Measurements from ENCODE around the gene TTC31. TPM values are rescaled to one million over a fixed set of nuclear protein-coding genes. Genes with fewer than 3 reads are reported as not detected.

TTC31 gene
- polyA plus RNA-seq, 12 donors, result 15.3 to 36.6 (median 19.2) TPM; not detected in 1

DNA sequence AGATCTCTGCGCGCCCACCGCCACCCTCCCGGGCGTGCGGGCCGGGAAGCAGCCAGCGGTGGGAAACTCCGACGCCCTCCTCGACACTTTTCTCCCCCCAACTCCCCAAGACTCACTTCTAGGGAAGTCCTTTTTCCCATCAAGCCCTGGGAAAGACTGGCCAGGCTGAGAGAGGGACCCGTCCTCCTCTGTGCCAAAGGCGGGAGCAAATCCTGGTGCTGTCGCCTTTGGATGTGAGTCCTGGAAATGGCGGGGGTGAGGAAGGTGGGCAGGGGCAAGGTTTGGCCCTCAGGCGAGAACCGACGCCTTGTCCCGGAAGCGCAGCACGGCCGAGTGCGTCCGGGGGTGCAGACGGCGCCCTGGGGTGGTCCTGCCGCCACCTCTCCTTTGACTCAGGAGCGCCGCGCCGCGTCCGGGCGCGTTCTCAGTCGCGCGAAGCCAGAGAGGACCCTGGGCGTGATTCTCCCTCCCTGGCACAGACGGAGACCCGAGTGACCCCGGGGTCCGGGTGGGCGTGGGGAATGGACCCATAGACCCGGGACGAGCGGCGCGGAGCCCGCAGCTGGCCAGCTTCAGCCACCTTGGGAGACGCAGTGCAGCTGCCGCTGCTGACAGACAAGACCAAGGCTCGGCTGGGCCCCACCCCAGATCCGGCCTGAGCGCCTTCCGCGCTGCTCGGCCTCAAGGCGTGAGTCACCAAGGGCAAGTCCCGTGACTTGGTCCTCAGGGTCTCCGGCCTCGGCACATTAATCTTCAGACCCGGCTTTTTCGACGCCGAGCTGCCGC, 20.0 kb downstream of the TTC31 start:
- peak; percentile 67 for DNase-seq

DNA sequence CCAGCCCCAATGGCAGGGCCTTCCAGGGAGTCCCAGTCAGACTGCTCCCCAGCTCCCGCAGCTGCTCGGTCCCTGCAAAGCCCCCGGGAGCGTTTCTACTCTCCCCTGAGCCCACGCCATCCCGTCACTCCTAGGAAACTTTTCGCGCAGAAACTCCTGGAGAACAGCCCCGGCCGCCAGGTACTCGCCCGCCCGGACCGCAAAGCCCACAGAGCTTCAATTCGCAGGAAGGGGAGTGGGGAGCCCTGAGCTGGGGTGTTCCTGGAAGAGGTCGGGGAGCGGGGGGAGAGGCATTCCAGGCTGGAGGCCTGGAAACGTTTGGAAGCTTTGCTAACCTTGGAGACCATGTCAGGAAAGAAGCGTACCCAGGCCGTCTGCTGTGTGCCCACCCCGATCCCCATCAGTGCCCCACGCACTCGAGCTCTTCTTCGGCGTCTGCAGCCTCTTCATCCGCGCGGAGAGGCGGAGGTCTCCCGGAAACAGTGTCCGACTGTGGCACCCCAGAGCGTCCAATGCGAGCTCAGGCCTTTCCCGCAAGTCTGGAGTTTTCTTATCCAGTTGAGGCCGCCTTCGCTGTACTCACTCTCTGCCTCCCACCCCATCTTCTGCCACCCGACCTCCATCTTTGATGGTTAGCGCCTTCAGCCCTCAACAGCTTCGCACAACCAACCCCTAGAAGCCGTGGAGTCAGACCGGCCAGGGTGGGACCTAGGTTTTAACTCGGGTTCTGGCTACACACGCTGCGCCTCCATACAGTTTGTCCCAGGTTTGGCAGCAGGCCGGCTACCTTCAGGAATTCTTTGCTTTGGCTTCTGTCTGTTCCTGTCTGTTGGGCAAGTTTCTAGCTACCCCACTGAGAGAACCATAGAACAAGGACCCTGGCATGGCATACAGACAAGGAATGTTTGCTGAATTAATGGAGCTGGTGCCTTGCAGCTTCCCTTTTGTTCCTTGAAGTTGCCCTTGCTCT, 20.9 kb downstream of the TTC31 start:
- no peak for DNase-seq

DNA sequence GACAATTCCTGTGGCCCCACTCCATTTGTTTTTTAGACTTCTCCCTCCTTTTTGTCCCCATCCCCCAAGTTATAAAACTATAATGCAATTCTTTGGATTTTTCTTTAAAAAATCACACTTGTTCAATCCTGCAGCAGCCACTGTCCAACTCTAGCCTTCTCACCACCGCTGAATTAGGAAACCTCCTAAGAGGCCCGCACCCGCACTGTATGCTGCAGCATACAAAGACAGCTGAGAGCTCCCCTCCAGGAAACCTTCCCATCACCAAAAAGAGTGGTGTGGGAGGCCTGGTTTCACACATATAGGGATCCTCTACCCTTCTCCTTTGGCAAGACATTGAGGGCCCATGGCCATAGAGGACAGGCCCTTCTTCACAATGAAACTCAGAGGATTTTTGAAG, 21.7 kb downstream of the TTC31 start:
- no peak for DNase-seq

DNA sequence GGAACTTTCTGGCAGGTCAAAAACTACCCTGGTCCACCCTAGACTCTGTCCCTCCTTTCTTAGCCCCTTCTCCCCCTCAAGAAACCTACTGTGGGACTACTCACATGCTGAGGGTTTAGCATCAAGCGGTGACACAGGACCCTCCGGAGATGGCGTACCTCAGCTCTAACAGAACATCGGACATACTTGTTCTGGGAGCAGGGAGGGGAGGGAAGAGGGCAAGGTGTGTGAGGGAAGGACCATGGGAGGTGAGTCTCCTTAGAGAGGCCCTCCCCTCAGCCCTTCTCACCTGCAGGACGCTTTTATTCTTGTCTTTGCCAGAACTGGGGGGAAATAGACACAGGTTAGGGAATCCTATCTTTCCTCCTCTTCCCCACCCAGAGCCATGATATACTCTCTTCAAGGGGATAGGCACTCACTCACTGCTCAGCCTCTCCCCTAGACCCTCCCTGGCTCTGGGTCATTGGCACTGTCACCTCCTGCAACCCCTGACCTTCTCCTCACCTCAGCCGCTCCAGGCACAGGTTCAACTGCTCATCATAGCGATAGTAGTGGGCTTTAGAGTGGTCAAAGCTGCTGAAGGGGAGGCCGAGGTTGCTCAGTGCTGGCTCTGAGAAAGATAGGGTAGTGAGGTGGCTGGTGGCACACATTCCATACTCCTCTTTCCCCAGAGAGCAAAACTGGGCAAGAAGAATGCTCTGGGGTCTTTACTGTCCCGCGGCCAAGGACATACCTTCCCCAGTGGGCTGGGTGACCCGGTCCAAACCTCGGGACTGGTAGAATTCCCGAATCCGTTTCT, 22.8 kb downstream of the TTC31 start:
- no peak for DNase-seq

DNA sequence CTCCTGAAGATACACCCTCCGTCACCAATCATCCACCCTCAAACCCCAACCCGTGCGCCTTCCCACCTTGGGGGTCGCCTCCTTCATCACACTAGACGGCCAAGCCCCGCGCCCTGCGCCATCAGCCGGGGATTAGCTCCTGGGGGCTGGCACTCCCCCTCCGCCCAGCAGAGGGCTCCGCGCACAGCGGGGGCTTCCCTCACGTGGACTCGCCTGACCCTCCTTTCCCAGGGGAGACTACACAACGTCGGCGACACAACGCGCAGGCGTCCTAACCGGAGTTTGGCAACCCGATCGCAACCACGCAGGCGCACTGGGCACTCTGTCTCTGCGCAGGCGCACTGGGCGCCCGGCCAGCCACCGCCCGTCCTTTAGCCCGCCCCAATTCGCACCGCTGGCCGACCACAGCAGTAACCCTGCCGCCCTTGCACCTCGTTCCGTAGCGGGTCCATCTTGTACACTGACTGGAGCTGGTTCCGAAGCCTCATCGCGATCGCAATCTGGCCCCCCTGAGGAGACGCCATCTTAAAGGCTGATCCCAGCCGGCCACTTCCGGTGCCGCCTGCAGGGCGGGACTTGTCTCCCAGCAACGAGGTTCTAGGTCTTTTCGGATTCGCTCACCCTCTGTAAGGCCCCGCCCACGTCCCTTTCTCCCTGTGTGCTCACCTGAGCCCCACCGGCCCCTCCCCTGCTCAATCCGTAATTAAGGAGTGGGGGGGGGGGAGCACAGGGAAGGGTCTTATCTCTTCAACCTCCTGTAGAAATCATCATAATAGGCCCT, 24.5 kb downstream of the TTC31 start, which contains the start of gene PCGF1:
PCGF1 (minus strand) TSS at position 551 of the 781 bp plus-strand sequence; CDS start at position 524, 27 bp downstream.
- peak; percentile 99 for DNase-seq

DNA sequence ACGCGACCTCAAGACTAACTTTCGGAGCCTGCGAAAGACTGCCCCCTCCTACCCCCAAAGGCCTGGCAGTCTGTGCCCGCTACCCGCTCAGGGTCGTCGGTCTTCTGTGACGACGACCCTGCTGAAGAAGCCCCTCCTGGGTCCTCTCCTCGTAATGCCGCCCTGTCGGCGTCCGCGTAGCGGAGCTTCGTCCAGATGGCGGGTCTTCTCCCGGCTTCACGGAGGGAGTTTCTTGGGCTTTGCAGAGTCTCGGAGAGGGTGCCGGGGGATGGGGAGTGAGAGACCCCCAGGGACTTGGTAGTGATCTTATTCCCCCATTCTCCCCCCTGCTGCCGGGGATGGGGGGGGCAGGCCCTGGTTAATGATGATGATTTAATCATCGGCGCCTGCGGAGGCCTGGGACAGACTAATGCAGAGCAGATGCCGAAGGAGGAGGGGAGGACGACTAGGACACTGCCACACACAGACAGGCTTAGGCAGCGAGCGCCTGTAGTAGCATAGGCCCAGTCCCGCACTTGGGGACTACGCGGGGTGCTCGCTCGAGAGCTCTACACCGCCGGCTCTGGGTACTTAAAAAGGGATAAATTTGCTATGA, 25.1 kb downstream of the TTC31 start:
- no peak for DNase-seq

DNA sequence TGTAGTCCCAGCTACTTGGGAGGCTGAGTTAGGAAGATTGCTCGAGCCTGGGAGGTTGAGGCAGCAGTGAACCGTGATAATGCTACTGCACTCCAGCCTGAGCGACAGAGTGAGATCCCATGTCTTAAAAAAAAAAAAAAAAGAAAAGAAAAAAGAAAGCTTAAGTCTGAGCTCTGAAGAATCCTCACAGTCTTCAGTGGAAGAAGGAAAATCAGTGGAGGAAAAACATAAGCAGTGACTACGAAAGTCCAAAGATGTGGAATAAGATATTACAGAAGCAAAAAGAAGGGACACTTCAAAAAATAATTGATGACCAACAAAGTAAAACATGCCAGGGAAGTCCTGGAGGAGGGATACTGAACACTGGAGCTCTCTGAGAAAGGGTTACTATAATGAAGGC, 27.4 kb downstream of the TTC31 start:
- DNase-seq, result no peak

DNA sequence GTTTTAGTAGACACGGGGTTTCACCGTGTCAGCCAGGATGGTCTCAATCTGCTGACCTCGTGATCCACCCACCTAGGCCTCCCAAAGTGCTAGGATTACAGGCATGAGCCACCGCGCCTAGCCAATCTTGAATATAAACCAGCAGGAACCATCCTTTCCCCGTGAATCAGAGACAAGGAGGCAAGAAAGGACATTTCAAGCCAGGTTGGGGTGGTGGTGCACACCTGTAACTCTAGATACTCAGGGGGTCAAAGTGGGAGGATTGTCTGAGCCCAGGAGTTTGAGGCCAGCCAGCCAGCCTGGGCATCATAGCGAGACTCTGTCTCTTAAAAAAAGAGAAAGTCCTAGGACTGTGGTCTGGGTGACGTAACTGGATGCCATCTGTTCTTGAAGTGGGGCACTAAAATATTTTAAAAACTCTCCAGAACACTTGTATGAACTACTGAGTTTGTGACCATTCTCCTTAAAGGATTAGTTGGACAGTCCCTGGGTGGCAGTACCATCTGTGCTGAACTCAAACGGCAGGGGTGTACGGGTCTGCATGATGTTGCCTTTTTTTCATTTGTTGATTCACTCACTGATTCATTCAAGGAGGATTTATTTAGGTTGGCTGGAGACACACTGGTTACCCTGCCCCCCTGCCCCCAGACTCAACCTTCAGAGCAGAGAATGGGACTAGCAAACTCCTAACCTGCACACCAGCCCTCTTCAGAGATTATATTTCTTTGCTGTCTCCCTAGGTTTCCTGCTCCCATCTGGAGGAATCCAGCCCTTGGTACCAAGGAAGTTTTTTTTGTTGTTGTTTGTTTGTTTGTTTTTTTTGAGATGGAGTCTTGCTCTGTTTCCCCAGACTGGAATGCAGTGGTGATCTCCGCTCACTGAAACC, 28.5 kb downstream of the TTC31 start:
- no peak for DNase-seq

DNA sequence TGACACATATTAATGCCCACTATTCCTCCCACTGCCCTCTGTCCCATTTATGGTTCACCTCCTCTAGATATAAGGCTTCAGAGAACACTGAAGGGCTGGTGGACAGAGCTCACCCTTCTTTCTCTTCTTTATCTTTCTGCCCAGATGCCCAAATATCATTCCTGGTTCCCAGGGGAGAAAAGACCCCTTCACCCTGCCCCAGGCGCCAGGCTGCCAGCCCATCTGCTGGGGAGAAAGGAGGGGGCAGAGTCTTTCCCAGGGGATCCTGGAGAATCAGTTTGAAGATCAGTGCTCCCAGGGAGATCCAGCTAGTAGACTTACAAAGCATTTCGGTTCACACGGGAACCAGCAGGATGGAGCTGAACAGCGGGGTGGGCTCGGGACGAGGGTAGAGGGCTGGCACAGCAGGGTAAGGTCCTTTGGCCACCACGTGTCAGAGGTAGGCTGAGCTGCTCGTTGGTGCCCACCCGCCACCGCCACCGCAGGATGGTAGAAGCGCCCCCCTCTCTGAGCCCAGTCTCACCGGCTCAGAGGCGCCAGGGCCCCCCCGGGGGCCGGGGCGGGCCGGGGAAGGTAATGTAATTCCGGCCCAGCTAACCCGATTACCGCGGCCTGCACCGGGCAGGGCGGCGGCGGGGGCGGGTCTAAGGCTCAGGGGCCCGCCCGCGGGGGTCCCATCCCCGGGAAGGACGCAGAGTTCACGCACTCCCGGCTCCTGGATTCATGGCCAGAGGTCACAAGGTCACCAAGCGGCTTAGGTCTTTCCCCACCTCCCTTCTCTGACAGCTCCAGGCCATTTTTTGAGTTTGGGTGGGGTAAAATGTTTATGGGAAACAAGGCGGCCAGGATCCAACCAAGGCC, 30.1 kb downstream of the TTC31 start:
- no peak for DNase-seq

DNA sequence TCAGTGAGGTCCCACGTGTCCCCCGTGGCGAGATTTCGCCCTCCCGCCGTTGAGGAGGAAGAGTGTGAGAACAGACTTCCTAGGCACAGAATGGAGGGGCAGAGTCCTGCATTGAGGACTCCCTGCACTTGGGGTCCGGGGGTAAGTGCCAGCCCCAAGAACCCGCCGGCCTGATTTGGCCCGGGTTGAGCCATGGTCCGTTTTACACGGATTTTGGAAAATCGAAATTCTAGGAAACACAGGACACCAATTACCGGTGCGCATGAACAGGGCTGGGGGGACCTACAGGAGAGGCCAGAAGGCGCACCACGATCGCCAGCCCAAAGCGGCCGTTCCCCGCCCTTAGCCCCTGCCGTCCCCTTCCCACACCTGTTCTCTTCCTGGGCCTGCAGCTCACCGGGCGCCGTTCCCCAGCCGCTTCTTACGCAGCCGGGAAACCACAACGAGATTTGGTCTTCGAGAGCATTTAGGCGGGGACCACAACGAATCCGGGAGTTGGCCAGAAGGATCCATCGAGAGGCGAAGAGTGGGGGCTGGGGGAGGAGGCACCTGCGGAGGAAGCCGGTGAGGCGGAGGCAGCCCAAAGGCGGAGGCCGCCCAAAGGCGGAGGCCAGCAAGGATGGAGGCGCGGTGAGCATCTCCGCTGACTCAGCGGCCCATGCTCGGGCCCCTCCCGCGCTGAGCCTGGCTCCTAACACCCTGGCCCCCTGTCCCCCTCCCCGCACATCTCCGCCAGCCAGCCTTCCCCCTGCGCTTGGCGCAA, 30.9 kb downstream of the TTC31 start:
- DNase-seq, result no peak

DNA sequence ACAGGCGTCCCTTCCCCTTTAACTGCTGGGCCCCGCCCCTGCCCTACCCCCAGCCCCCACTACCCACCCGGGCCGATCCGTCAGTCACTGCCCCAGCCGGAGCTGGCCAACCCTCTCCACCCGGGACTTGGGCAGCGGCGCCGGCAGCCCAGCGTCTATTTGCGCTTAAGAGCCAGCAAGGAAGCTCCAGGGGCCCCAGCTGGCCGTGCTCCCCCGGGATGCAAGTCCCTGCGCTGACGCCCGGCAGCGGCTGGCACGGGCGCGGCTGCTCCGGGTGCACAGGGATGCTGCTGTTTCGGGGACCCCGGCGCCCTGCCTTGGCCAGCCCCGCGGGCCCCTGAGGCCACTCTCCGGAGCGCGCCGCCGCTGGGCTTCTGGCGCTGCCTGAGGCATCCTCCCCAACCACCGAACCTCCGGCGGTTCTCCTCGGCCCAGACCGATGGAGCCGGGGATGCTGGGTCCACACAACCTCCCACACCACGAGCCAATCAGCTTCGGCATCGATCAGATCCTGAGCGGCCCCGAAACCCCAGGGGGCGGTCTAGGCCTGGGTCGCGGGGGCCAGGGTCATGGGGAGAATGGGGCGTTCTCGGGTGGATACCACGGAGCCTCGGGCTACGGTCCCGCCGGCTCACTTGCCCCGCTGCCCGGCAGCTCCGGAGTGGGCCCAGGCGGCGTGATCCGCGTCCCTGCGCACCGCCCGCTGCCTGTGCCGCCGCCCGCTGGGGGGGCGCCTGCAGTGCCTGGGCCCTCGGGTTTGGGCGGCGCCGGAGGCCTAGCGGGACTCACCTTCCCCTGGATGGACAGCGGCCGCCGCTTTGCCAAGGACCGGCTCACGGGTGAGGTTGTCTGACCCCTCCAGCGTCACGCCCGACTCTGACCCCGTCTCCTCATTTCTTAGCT, 31.7 kb downstream of the TTC31 start, which contains the start of gene TLX2:
TLX2 (plus strand) TSS at position 83 of the 903 bp plus-strand sequence; CDS start at position 440, 357 bp downstream.
- no peak for DNase-seq

DNA sequence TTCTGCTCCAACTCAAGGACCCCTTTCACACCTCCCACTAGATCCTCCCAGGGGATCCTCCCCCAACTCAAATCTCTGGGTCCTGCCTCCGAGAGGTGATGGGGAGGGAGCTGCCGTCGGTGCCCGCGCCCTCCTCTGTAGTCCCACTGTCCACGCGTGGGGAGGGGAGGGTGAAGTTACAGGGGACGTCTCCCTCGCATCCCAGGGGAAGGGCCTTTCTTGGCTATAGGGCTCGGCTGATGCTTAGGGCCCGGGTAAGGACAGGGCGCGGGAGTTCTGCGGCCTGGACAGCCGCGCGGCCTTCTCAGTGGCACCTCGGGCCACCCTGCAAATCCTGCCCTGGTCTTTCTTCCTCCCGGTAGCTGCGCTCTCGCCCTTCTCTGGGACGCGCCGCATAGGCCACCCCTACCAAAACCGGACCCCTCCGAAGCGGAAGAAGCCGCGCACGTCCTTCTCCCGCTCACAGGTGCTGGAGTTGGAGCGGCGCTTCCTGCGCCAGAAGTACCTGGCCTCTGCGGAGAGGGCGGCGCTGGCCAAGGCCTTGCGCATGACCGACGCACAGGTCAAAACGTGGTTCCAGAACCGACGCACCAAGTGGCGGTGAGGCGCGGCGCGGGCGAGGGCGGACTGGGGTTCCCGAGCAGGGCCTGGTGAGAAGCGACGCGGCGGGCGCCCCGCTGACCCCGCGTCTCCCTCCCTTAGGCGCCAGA, 32.5 kb downstream of the TTC31 start:
- DNase-seq, result no peak

DNA sequence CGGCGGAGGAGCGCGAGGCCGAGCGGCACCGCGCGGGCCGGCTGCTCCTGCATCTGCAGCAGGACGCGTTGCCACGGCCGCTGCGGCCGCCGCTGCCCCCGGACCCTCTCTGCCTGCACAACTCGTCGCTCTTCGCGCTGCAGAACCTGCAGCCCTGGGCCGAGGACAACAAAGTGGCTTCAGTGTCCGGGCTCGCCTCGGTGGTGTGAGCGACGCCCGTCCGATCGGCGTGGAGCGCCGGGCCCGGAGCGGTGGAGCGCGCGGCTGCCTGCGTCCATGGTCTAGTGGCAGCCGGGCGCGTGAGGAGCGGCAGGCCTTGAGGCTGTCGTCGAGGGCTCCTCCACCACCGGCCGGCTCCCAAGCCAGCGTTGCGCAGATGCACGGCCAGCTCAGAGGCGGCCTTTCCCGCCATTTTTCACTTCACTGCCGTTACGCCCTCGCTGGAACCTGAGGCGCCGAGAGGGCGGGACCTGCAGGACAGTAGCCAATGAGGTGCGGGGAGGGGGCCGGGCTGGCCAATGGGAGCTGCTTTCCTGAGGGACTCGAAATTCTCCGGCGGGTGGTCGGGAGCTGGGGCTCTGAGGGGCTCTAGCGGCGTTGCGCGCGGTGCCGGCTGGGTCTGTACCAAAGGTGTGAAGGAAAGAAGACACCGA, 33.2 kb downstream of the TTC31 start:
- DNase-seq, result no peak

DNA sequence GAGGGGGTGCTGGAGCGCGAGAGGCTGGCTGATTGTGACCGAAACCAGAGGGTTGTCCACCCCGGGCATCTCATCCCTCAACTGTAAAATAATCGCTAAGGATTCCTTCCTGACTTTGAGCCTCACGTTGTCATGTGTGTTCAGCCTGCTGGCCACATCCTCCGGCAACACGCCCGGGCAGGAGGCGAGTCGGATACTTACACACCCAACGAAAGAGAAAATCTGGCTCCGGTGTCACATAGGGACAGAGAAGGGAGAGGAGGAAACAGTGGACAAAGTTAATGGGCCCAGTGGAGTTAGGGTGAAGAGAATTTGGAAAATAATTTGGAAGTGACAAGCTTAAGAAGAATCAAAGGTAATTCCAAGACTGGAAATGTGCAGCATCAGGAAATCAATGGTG, 33.8 kb downstream of the TTC31 start:
- no peak for DNase-seq

DNA sequence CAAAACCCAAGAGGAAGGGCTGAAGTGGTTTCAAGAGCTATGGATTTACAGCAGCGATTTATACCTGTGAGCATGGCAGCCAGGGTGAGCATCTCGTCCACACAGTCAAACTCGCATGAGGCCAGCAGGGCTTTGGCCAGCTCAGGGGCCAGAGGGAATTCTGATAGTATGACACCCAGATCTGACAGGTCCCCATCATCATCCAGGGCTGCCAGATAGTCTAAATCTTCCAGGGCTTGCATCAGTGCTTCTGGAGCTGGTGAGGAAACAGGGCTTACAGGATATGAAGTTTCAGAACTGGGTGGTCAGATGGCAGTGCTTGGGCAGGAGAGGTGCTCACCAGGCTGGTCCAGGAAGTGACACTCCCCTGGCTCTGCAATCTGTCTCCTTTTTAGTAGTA, 39.6 kb downstream of the TTC31 start:
- no peak for DNase-seq

All from muscle of arm (tissue), 12 donors.